ENCODE results near the gene PRG3.
A peak's percentile ranks its signal among the peaks of the same experiment; 100 is the strongest.

The PRG3 gene

DNA sequence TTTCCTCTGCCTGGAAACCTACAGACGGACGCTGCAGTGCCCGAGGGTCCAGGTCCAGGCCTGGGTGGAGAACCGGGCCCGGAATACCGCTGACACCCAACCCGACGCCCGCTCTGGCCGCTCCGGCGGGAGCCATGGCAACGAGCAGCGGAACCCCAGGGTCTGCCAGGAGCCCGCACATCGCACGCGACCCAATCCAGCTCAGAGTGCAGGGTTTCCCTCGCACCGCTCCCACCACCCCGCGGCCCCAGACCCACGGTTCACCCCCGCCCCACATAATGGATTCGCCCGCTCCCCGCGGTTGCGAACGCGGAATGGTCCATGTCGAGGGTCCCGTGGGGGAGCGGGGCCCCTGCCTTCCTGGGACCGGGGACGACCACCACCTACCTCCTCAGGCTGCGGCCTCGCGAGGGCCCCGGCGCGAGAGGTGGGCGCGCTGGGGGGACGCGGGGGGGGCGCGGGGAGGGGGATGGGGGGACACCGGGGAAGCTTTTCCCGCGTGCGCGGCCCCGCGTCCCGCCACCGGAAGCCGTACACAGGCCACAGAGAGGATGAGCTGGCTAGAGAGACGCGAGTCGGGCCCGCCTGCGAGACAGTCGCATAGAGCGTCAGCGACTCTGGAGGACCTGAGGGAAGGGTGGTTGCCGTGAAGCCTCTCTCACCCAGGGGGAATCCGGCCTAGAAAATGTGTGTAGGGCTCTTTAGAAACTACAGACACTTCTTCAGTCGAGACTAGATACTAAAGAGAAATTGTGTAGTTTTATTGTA, 45.4 kb downstream of the PRG3 start, which contains the start of gene SSRP1:
TSS of gene SSRP1 (minus strand) at position 550 of the 768 bp plus-strand sequence. CDS start 771 bp downstream, outside the sequence.
- DNase-seq = peak; percentile 96

GRCh38 chr11:57335023-57335342, 46.0 kb downstream of the PRG3 start:
- no peak for DNase-seq

DNA sequence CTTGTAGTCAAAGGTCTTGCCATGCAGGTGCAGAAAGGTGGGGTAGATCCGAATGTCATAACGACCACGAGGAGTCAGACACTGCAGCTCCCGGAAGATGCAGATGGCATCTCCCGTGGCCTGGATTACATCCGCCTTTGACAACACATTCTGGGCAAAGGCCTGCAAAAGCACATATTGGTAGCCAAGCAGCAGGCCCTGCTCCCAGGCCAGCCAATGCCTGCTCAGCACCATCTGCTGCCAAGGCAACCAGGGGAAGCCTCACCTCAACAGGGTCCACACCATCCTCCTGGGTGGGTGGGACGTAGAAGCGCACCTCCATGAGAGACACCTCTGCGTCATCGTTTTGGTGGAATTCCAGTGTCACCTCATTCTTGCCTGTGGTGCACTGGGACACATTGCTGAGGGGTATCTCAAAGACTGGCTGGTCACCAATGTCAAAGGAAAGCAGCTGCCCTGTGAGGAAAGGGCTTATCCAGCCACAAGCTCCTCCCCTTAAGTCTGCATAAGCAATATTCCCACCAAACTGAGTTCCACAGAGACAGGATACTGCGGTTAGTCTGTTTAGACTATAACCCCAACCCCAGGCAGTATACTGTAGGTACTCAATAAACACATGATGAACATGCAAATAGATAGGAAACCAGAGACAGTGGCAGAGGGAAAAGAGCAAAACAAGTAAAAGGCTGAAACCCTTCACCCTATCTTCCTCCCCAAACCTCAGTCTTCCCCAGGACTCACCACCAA, 48.1 kb downstream of the PRG3 start:
- DNase-seq = no peak

DNA sequence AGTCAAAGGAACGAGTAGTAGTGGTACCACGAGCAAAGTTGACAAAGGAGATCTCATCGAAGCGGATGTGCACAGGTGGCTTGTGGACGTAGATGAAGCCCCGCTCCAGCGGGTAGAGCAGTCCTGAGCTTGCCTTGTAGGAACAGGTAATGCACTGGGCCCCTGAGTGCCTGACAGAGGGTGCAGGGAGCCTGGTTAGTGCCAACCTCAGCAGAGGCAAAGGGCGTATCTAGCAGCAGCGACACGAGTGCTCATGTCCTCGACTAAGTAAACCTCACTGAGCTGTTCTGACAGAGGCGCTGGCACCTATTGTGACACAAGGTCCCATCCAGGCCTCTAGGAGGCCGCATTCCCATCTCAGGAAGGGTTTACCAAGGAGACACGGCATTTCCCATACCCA, 49.2 kb downstream of the PRG3 start:
- no peak for DNase-seq

DNA sequence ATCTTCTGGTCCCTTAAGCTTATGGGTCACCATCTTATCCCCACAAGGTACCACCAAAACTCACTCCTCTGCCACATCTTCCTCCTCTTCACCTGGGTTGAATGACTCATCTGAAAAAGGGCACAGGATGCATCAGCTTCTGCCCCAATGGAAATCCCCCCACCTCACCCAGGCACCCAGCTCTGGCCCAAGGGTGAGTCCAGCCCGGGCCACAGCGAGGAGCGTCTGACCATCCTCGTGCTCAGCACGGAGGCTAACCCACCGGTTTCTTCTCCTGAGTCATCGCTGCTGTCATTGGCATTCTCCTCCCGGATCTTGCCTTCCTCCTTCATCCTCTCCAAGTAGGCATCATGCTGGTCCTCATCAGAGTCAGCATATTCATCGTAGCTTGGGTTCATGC, 50.9 kb downstream of the PRG3 start:
- no peak for DNase-seq

GRCh38 chr11:57327721-57328120, 53.2 kb downstream of the PRG3 start:
- no peak for DNase-seq
